Skin of body (tissue), 2 donors: Measurements from ENCODE around the gene ZNF548. TPM values are rescaled to one million over a fixed set of nuclear protein-coding genes. Genes with fewer than 3 reads are reported as not detected.
"Not testable (repeated sequence)": the region's sequence is repeated elsewhere in the genome, so short reads cannot be mapped to it uniquely, and the experiment has no call there.

Experiments used
- DNase-seq: peaks from one replicate; lab custom pipeline; 2025; lab: John Stamatoyannopoulos, UW
- total RNA-seq: library from RNA; depleted of rRNA; stranded (reverse); fragments of >200 nt; gene quantifications from one replicate; pipeline ENCODE4 v1.2.3, GENCODE V29; 2014

Gene ZNF548
- 35.6 TPM for total RNA-seq

DNA sequence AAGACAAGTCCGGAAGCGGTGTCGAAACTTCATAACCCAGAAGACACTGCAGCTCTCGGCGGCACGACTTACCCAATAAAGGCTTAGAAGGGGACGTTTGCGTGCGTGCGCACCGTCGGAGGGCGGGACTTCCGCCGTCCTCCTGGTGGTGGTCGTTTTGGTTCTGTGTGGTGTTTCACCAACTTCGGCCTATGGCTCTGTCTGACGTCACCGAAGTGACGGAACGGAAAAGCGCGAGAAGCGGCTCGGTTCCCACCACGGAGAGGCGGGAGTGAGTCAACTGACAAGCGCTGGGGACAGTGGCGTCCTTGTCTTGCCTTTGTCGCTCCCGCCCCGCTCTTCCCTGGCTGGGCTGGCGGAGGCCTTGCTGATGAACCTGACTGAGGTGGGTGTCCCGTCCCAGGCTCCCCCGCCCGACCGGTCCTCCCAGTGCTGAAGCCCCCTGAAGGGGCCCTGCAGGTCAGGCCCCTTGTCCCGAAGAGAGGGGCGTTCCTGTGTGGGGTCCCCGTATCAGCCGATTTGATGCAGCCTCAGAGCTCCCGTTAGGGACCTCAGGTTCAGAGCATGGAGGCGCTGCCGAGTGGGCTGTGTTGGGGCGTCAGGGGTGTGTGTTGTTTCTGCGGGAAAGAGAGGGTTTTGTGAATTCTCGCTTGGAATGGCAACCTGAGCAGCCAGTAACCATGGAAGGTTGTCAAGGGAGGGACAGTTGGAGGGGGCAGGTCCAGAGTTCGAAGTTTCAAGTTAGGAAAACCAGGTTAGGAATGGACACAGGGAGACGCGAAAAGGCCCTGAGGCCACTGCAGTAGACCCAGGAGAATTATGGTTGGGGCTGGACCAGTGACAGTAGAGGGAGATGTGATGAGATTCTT is at the start of gene ZNF548:
TSS of gene ZNF548 (plus strand) at position 125 of the 869 bp plus-strand sequence. CDS start at position 371, 246 bp downstream.
- peak; percentile 99 for DNase-seq

DNA sequence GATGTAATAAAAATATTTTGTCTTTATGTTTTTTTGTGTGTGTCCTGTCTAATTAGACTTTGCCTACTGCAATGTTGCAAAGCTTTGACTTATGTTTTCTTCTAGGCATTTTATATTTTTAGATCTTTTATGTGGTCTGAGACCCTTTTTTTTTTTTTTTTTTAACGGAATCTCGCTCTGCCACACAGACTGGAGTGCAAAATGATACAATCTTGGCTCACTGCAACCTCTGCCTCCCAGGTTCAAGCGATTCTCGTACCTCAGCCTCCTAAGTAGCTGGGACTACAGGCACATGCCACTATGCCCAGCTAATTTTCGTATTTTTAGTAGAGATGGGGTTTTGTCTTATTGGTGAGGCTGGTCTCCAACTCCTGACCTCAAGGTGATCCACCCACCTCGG is 47.1 kb upstream of the ZNF548 start:
- DNase-seq, result no peak

DNA sequence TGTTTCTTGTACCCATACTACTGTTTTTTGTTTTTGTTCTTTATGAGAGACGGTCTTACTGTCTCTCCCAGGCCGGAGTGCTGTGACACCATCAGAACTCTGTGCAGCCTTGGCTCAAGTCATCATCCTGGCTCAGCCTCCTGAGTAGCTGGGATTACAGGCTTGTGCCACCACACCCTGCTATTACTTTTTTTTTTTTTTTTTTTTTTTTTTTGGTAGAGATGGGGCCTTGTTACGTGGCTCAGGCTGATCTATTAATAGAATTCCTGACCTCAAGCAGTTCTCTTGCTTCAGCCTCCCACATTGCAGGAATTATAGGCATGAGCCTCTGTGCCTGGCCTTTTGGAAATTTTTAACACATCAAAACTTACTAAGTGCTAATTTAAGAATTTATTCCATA is 41.5 kb upstream of the ZNF548 start:
- no peak for DNase-seq

DNA sequence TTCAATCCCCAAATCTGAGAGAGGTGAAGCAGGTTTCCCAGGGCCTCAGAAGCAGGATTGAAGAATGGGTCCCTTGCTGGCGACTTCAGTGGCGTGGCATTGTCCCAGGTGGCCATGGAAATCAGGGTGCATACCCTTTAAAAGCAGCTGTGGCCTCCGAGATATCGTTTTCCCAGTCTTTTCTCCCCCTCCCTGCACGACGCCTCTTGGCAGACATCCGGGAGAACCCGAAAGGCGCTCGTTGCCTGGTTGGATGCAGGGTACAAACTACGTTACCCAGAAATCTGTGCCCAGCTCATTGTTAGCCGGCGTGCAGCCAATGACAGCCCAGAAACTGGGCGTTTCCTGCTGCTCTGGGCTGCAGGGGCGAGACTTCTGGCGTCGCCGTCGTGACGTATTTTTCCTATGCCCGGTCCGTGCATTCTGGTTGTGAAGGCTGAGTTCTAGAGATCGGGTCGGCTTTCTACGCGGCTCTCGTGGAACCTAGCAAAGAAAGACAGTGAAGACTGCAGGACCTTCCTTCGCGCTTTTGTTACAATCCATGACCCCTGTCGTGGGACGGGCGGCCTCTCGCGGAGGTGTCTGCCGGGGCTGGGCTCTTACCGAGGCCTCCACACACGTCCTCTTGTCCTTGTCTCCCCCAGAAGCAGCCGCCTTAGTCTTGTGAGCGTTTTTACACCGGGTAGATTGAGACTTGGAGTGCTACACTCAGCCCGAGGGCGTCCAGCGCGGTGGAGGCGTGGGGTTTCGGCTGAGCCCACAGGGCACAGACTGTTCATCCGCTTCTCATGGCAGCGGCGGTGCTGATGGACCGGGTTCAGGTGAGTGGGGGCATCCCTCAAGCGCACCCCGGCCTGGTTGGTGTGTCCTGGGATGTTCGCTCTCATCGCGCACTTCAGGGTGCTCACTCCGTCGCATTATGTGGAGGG is 38.5 kb upstream of the ZNF548 start, which contains the start of gene ZNF304:
TSS of gene ZNF304 (plus strand) at position 395 of the 929 bp plus-strand sequence. CDS start at position 789, 394 bp downstream.
- peak; percentile 97 for DNase-seq

DNA sequence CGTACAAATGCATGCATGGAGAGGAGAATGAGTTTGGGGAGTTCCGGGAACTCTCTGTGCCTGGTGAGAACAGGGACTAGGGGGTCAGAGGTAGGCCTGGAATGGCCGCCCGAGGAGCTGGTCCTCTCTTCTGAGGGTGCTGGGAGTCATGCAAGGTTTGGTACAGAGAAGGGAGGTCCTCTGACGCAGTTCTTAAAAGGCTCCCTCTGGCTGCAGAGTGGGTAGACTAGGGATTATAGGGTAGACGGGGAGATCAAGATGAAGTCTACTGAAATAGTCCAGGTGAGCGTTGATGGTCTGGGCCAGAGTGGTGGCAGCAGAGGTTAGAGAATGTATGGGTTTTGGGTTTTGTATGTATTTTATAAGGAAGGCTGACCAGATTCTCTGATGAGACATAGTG is 37.8 kb upstream of the ZNF548 start:
- DNase-seq, result no peak

DNA sequence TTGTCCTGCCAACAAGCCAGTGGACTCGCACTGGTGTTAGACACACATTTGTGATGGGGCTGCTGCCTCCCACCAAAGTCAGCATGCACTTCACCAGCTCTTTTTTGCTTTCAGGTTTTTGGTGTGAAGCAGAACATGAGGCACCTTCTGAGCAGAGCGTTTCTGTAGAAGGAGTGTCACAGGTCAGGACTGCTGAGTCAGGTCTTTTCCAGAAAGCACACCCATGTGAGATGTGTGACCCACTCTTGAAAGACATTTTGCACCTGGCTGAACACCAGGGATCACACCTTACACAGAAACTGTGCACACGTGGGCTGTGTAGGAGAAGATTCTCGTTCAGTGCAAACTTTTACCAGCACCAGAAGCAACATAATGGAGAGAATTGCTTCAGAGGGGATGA is 33.7 kb upstream of the ZNF548 start:
- DNase-seq, result no peak

DNA sequence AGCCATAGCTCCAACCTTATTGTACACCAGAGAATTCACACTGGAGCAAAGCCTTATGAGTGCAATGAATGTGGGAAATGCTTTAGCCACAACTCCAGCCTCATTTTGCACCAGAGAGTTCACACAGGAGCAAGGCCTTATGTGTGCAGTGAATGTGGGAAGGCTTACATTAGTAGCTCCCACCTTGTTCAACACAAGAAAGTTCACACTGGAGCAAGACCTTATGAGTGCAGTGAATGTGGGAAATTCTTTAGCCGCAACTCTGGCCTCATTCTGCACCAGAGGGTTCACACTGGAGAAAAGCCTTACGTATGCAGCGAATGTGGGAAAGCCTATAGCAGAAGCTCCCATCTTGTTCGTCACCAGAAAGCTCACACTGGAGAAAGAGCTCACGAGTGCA is 32.2 kb upstream of the ZNF548 start:
- no peak for DNase-seq

DNA sequence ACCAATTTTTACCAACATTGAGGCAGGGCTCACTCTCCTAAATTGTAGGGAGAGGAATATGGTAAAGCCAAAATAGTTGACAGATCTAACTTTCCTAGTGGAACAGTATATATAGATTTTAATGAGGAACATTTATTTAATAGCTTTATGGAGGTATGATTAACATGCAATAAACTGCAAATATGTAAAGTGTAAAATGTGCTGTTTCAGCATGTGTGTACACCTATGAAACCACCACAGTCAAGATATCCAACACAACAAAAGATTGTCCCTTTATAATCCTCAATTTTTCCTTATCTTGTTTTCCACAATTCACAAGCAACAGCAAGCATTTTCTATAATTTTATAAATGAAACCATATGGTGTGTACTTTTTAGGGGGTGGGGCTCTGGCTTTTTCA is 30.4 kb upstream of the ZNF548 start:
- DNase-seq, result no peak

DNA sequence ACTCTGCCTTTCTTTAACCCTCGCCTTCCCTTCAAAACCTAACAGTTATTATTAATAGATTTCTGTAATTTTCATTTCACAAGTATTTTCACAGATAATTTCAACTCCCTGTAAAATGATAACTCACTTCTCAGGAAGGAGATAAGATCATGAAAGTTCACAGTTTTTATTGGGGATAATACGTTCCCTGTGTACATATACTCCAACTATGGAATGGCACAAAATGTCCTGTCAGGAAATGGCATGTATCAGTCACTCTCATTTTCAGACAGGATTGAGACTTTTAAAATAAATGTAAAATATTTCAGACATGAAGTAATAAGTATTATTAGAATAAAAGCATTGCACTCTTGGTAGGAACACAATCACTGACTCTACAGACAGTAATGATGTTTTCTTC is 27.2 kb upstream of the ZNF548 start:
- peak; percentile 14 for DNase-seq

DNA sequence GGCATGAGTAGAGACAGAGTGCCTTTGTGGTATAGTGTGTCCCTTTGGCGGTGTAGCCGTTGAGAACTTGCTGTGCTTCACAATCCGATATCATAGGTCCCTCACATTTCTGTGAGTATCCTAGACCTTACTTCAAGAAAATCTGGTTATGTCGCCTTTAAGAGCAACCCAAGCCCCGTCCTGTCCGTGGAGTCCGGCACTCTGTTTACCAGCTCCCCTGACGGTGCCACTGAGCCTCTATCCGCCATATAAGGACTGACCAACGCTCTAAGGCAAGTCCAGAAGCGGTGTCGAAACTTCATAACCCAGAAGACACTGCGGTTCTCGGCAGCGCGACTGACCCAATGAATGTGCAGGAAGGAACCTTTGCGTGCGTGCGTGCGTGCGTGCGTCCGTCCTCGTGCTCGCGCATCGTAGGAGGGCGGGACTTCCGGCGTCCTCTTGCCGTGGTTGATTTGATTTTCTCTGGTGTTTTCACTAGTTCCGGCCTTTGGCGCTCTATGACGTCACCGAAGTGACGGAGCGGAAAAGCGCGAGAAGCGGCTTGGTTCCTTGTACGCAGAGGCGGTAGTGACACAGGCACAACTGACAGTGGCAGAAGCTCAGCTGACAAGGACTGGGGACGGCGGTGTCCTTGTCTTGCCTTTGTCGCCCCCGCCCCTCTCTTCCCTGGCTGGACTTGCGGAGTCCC is 26.5 kb upstream of the ZNF548 start, which contains the start of the genes TRAPPC2B and ZNF547:
TSS of gene TRAPPC2B (plus strand) at position 555 of the 691 bp plus-strand sequence. CDS start 1,283 bp downstream, outside the sequence.
TSS of gene ZNF547 (plus strand) at position 555 of the 691 bp plus-strand sequence. CDS start 5,005 bp downstream, outside the sequence.
- peak; percentile 100 for DNase-seq

DNA sequence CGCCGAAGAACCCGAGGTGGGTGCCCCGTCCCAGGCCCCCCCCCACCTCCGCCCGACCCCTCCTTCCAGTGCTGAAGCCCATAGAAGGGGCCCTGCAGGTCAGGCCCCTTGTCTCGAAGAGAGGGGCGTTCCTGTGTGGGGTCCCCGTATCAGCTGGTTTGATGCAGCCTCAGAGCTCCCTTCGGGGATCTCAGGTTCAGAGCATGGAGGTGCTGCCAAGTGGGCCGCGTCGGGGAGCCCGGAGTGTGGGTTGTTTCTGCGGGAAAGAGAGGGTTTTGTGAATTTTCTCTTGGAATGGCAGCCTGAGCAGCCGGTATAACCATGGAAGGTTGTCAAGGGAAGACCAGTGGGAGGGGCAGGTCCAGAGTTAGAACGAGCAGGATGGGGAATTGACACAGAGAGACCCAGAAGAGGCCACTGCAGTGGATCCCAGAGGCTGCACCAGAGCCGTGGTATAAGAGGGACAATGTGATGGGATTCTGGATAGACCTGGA is 25.9 kb upstream of the ZNF548 start:
- no peak for DNase-seq

DNA sequence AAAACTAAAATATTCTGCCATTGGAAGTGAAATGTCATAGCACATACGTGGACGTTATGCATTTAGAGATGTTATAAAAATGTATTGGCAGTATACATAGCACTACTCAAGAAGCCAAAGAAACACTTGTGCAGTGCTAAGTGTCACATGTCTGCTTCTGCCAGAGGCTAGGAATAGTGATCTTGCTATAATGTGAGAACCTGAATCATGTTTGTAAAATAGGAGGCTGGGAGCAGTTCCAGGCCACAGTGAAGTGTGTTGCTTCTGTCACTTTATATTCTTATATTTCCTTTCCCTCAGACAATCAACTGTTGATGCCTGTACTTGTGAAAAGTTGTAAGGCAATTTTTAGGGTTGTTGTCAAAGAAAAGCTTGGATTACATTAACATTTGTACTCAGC is 22.9 kb upstream of the ZNF548 start:
- DNase-seq, result no peak

DNA sequence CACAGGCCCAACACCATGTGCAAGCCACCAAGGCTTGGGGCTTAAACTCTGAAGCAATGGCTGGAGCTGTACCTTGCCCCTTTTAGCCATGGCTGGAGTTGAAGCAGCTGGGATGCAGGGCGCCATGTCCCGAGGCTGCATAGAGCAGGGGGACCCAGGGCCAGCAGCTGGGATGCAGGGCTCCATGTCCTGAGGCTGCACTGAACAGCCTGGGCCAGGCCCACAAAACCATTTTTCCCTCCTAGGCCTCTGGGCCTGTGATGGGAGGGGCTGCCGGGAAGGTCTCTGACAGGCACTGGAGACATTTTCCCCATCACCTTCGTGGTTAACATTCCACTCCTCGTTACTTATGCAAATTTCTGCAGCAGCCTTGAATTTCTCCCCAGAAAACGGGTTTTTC is 15.5 kb upstream of the ZNF548 start:
- DNase-seq, result no peak

DNA sequence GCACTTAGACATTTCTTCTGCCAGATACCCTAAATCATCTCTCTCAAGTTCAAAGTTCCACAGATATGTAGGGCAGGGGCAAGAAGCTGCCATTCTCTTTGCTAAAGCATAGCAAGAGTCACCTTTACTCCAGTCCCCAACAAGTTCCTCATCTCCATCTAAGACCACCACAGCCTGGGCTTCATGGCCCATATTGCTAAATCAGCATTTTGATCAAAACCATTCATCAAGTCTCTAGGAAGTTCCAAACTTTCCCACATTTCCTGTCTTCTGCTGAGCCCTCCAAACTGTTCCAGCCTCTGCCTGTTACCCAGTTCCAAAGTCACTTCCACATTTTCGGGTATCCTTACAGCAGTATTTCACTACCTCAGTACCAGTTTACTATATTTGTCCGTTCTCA is 15.0 kb upstream of the ZNF548 start:
- not testable (repeated sequence) for DNase-seq

DNA sequence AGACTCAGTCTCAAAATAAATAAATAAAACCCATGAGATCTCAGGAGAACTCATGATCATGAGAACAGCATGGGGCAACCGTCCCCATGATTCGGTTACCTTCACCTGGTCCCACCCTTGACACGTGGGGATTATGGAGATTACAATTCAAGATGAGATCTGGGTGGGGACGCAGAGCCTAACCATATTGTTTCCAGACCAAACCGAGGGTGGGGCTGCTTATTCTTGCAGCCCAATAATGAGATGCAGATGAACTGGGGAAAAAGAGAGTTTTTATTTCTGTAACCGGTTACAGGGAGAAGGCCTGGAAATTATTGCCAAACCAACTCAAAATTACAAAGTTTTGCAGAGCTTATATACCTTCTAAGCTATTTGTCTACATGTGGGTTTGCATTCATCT is 13.5 kb upstream of the ZNF548 start:
- no peak for DNase-seq

DNA sequence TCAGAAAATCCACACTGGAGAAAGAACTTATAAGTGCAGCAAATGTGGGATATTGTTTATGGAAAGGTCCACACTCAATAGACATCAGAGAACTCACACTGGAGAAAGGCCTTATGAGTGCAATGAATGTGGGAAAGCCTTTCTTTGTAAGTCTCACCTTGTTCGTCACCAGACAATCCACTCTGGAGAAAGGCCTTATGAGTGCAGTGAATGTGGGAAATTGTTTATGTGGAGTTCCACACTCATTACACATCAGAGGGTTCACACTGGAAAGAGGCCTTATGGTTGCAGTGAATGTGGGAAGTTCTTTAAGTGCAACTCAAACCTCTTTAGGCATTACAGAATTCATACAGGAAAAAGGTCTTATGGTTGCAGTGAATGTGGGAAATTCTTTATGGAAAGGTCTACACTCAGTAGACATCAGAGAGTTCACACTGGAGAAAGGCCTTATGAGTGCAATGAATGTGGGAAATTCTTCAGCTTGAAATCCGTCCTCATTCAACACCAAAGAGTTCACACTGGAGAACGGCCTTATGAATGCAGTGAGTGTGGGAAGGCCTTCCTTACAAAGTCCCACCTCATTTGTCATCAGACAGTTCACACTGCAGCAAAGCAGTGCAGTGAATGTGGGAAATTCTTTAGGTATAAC is 12.0 kb upstream of the ZNF548 start:
- no peak for DNase-seq

DNA sequence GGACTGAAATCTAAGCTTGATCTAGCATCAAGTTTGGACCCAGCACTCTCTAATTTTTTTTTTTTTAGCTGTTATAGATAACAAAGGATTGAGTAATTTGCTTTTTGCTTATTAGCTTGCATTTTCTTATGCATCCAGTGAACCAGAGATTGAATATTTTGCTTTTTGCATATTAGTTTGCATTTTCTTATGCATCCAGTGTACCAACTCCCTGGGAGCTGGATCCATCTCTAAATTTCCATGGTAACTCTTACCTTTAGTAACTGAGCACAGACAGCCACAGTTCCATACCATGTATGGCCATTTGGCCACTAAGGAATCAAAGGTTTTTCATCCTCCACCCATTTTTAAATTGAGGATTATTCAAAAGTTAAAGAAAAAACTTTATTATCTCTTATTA is 8.7 kb upstream of the ZNF548 start:
- no peak for DNase-seq

DNA sequence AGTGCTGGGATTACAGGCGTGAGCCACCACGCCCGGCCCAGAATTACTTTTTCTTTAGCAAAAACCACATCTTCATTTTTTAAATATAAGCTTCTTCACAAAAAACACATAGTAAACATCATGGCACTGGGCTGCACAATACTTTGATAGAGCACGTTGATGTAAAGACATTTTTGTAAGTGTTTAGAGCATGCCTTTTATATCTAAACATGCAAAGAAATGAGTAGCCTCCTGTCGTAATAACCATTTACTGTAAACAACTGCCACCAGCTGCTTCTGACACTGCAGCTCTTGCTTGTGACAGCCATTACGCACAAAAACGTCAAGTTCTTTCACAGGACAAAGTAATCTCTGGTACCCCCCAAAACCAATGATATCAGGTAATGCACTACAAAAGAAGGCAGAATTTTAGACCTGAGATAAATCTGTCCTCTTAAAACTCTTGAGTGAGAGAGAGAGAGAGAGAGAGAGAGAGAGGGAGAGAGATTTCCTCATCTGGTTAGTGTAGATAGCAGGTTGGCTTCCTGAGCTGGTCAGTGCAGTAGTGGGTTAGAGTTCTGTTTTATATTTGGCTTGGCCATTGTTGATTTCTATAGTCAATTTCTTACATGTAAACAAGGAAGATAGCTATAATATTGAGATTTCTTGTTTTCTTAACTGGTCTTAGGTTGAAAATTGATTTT is 6.7 kb upstream of the ZNF548 start:
- no peak for DNase-seq

DNA sequence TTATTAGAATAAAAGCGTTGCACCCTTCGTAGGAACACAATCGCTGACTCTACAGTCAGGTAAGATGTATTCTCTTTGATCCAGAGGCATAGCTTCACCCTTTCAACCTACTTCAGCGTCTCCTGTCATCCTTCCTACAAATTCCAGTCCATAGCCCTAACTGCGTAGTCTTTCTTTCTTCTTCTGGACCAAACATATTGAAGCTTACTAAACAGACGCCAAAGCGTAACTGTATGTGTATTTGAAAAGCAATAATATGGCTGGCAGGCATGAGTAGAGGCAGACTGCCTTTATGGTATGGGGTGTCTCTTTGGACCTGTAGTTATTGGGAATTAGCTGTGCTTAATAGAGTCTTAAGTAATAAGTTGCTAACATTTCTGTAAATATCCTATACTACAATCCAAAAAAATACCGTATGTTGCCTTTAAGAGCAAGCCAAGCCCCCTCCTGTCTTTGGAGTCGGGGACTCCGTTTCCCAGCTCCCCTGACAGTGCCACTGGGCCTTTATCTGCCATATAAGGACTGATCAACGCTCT is 392 bp upstream of the ZNF548 start:
- DNase-seq, result no peak

DNA sequence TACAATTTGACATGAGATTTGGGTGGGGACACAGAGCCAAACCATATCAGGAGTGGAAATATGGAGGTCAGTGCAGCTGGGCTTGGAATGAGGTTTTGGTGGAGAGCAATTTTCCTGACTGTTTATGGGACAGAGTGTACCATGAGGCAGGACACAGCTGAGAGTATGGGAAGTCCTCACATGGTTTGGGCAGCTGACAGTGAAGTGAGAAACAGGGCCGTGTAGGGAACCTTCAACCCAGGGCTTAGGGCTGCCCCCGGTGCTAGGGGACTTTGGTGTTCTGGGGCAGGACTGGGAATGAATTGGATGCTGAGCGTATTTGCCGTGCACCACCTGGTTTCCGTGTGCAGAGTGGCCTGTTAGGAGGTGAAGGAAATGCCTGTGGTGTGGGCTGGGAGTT is 6.1 kb downstream of the ZNF548 start:
- DNase-seq, result no peak
